GM23338 (cell line): ENCODE data around the gene SPAG16. TPM values are rescaled to one million over a fixed set of nuclear protein-coding genes. Genes with fewer than 3 reads are reported as not detected.

Experiments used
- CREB1 ChIP-seq: fragments of 250-450 bp; sonication (Bioruptor Pico); IDR thresholded peaks from 2 replicates; pipeline ENCODE4 v1.5.0; 2020; ENCODE audit warnings: low read depth, mild to moderate bottlenecking, moderate library complexity
- CTCF ChIP-seq, 2 experiments: fragments of 200-600 bp in 1 of 2; sonication (generic) in 1 of 2; conservative IDR thresholded peaks; 2 replicates each; pipeline versions ENCODE4 v1.5.1 to v1.6.1; 2016 to 2017; ENCODE audit warnings: antibody characterized with exemption in 2 of 2, low read depth in 2 of 2, mild to moderate bottlenecking in 2 of 2, moderate library complexity in 1 of 2
- EZH2 ChIP-seq: fragments of 200-600 bp; sonication (generic); IDR thresholded peaks from one replicate; pipeline ENCODE4 v1.8.0; 2017; ENCODE audit warnings: antibody characterized with exemption, mild to moderate bottlenecking, low read depth; ENCODE audit not compliant: unreplicated experiment
- EZH2phosphoT487 ChIP-seq: fragments of 200-600 bp; sonication (generic); IDR thresholded peaks from one replicate; pipeline ENCODE4 v1.8.1; 2018; ENCODE audit warnings: antibody characterized with exemption; ENCODE audit not compliant: unreplicated experiment
- JUNB ChIP-seq: IDR thresholded peaks from one replicate; pipeline ENCODE4 v1.6.1; 2016; ENCODE audit warnings: antibody characterized with exemption; ENCODE audit not compliant: unreplicated experiment
- NANOG ChIP-seq: IDR thresholded peaks from 2 replicates; pipeline ENCODE4 v1.6.1; 2016; ENCODE audit warnings: antibody characterized with exemption, borderline replicate concordance
- POLR2AphosphoS5 ChIP-seq: IDR thresholded peaks from 2 replicates; pipeline ENCODE4 v1.6.1; 2016; ENCODE audit warnings: antibody characterized with exemption, low read depth
- ZNF114 ChIP-seq: fragments of 250-450 bp; sonication (Bioruptor Pico); IDR thresholded peaks from 2 replicates; pipeline ENCODE4 v1.5.0; 2020; ENCODE audit warnings: mild to moderate bottlenecking, moderate library complexity
- ZNF462 ChIP-seq: fragments of 250-450 bp; sonication (Bioruptor Pico); IDR thresholded peaks from 2 replicates; pipeline ENCODE4 v1.5.0; 2020; ENCODE audit warnings: mild to moderate bottlenecking, moderate library complexity
- polyA plus RNA-seq: library from polyadenylated mRNA; unstranded; fragments of >200 nt; fragmentation: Nextera tagmentation; extraction: Ambion mirVana; gene quantifications from 2 replicates; pipeline ENCODE4 v1.2.1, GENCODE V29; 2016
- total RNA-seq: library from RNA; depleted of rRNA; stranded (reverse); fragments of >200 nt; shearing (Covaris generic); gene quantifications from 2 replicates; pipeline ENCODE4 v1.2.3, GENCODE V29; 2014

Gene SPAG16
- total and polyA plus RNA-seq, 2 experiments from 2014 or later = 19.7 to 47.8 TPM

- TF ChIP-seq ZNF462 (CRISPR knock-in tag) (no peak), CREB1 (CRISPR knock-in tag) (no peak), JUNB (no peak), ZNF114 (CRISPR knock-in tag) (no peak), NANOG (no peak), EZH2phosphoT487 (no peak), EZH2 (no peak), POLR2AphosphoS5 (no peak), CTCF (conservative IDR thresholded peaks at IDR 0.05; ENCODE audit: low read depth in 2 of 2) (no peak)
Measured at GRCh38 chr2:213419980-213420379, 135.7 kb downstream of the SPAG16 start (continued).
